Vagina (tissue), 2 donors: ENCODE results near the gene FBXL20. TPM values are rescaled to one million over a fixed set of nuclear protein-coding genes. Genes with fewer than 3 reads are reported as not detected.

Source experiments
- DNase-seq, 2 donors: peaks; one replicate each; pipeline ENCODE4 v3.0.0-alpha.2; 2017; ENCODE audit errors: extremely low spot score in 2 of 2
- H3K27ac ChIP-seq: fragments of 200-600 bp; sonication (generic); one replicate; pipeline ENCODE4 v1.5.1; 2019
- H3K27me3 ChIP-seq: fragments of 200-600 bp; sonication (generic); one replicate; pipeline ENCODE4 v1.5.1; 2019
- H3K36me3 ChIP-seq, 2 donors: fragments of 200-600 bp; sonication (generic); one replicate each; pipeline ENCODE4 v1.5.1; 2017 to 2019
- H3K4me1 ChIP-seq: fragments of 200-600 bp; sonication (generic); one replicate; pipeline ENCODE4 v1.5.1; 2019
- H3K4me3 ChIP-seq, 2 donors: fragments of 200-600 bp; sonication (generic); 1 replicate in 1 of 2; 2 replicates in 1 of 2; pipeline ENCODE4 v1.5.1; 2016 to 2019
- H3K9me3 ChIP-seq: fragments of 200-600 bp; sonication (generic); one replicate; pipeline ENCODE4 v1.5.1; 2019
- POLR2A ChIP-seq, 2 donors: fragments of 450-650 bp; IDR thresholded peaks; one replicate each; pipeline ENCODE4 v1.6.1; 2017; ENCODE audit warnings: antibody characterized with exemption in 2 of 2, mild to moderate bottlenecking in 2 of 2, moderate library complexity in 2 of 2
- POLR2AphosphoS5 ChIP-seq, 2 donors: sonication (generic); formaldehyde crosslinking; IDR thresholded peaks; one replicate each; pipeline ENCODE4 v1.9.0; 2017; ENCODE audit warnings: antibody characterized with exemption in 2 of 2, mild to moderate bottlenecking in 2 of 2, low read depth in 1 of 2; ENCODE audit not compliant: insufficient read depth in 1 of 2
- intact Hi-C: fragments of 100-400 bp; cut with DNase I; formaldehyde crosslinking; loops from one replicate; pipeline ENCODE4 v1.15.1; 2023
- total RNA-seq: library from RNA; depleted of rRNA; stranded (reverse); fragments of >200 nt; gene quantifications from one replicate; pipeline ENCODE4 v1.2.3, GENCODE V29; 2016
- TF ChIP-seq, protein P1 (sequence below), 3 experiments: fragments of 450-650 bp in 2 of 3; fragments of 200-600 bp in 1 of 3; sonication (generic) in 1 of 3; IDR thresholded peaks; one replicate each; pipeline ENCODE4 v1.5.1; 2017 to 2019; ENCODE audit warnings: antibody characterized with exemption in 3 of 3, mild to moderate bottlenecking in 2 of 3, moderate library complexity in 2 of 3

The FBXL20 gene
- total RNA-seq, 1 donor from 2014 or later, result 15.7 TPM

DNA sequence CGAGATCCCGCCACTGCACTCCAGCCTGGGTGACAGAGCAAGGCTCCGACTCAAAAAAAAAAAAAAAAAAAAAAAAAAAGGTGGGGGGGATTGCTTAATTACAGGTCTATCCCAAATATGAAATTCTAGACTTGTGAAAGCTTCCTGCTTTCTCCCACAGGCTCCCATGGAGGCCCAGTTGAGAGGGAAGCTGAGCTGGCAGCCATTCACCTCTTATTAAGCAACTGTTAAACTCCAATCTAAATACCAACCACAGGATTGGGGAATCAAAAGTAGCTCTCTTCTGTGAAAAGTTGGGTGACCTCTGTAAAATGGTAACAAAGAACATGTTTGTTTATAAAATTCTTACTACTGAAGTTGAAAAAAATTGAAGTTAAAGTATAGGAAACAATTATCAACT is 129.9 kb downstream of the FBXL20 start:
- no peaks in the 10 kb centered on the region for H3K9me3 ChIP-seq
- no peak for DNase-seq
- no peak for TF ChIP-seq POLR2A (IDR thresholded peaks at IDR 0.05)
- TF ChIP-seq, protein P1, sequence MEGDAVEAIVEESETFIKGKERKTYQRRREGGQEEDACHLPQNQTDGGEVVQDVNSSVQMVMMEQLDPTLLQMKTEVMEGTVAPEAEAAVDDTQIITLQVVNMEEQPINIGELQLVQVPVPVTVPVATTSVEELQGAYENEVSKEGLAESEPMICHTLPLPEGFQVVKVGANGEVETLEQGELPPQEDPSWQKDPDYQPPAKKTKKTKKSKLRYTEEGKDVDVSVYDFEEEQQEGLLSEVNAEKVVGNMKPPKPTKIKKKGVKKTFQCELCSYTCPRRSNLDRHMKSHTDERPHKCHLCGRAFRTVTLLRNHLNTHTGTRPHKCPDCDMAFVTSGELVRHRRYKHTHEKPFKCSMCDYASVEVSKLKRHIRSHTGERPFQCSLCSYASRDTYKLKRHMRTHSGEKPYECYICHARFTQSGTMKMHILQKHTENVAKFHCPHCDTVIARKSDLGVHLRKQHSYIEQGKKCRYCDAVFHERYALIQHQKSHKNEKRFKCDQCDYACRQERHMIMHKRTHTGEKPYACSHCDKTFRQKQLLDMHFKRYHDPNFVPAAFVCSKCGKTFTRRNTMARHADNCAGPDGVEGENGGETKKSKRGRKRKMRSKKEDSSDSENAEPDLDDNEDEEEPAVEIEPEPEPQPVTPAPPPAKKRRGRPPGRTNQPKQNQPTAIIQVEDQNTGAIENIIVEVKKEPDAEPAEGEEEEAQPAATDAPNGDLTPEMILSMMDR (IDR thresholded peaks at IDR 0.05), result no peak
- no peak for TF ChIP-seq POLR2AphosphoS5 (IDR thresholded peaks at IDR 0.05; ENCODE audit: insufficient read depth in 1 of 2, low read depth in 1 of 2)
- no peak overlapping the region for H3K4me3 ChIP-seq
- no peaks in the 10 kb centered on the region for H3K4me1 ChIP-seq
- intact Hi-C loops, result no loop called here
- peaks cover 0 to 44% of the 10 kb centered on the region in 2 donors for H3K36me3 ChIP-seq
- H3K27ac ChIP-seq, result no peak overlapping the region
- H3K27me3 ChIP-seq, result no peaks in the 10 kb centered on the region

DNA sequence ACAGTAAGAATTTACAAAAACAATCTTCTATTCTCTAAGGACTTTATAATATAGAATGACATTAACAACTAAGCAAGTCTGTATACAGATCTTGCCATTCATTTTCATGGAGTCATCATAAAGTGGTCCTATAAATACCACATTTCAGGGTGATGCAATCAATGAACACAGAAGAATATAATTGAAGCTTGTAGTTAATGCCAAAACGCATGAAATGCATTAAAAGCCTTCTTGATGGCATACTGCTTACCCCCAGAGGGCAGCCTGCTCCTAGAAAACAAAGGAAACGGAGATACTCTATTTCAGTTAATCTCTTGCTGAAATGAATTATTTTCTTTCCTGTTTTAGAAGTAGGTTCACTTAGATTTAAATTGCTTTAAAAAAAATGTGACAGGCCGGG is 130.5 kb downstream of the FBXL20 start:
- Histone ChIP-seq H3K9me3 (no peaks in the 10 kb centered on the region), H3K4me3 (no peak overlapping the region), H3K36me3 (peaks cover 0 to 45% of the 10 kb centered on the region in 2 donors), H3K4me1 (no peaks in the 10 kb centered on the region), H3K27me3 (no peaks in the 10 kb centered on the region), H3K27ac (no peak overlapping the region)
- intact Hi-C loops, result no loop called here
- no peak for DNase-seq
- TF ChIP-seq POLR2A (IDR thresholded peaks at IDR 0.05), result no peak
- no peak for TF ChIP-seq POLR2AphosphoS5 (IDR thresholded peaks at IDR 0.05; ENCODE audit: insufficient read depth in 1 of 2, low read depth in 1 of 2)
- TF ChIP-seq, protein P1 (IDR thresholded peaks at IDR 0.05), result no peak

DNA sequence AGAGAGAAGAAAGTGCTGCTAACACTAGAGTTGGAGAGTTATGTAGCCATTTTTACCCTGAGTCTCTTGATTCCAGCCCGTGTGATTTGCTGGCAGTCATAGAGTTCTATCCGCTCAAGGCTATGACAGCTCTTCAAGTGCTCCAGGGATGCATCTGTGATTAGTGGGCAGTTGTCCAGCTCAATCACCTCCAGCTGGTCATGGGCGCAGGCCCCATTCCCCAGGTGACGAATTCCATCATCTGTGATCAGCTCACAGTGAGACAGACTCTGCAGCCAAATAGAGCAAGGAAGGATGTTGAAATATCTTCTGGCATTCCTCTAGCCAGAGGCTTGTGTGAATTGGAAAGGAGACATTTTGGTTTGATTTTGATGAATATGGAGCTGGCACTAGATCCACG is 137.3 kb downstream of the FBXL20 start:
- Histone ChIP-seq H3K27ac (no peak overlapping the region), H3K4me3 (no peak overlapping the region), H3K4me1 (no peaks in the 10 kb centered on the region), H3K27me3 (no peaks in the 10 kb centered on the region), H3K36me3 (peaks cover 0 to 69% of the 10 kb centered on the region in 2 donors), H3K9me3 (no peaks in the 10 kb centered on the region)
- intact Hi-C loops, result no loop called here
- TF ChIP-seq, protein P1 (IDR thresholded peaks at IDR 0.05), result no peak
- TF ChIP-seq POLR2AphosphoS5 (IDR thresholded peaks at IDR 0.05; ENCODE audit: insufficient read depth in 1 of 2, low read depth in 1 of 2), result no peak
- TF ChIP-seq POLR2A (IDR thresholded peaks at IDR 0.05), result no peak
- no peak for DNase-seq

DNA sequence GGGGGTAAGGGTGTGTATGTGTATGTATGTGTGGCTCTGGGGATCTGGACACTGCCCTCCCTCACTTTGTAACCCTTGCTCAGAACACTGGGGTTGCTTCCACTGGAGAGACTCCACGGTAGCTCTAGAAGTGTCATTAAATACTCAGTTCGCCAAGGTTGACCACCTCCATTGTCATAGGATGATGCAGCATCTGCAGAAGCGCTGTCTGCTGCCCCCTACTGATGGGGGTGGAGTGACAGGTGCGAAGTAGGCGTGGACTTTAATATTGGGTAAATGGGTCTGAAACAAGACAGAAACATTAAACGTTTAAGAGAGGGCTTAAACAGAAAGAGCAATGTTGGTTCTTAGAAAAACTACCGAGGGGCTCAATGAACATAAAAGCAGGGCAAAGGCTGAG is 140.1 kb downstream of the FBXL20 start:
- H3K4me1 ChIP-seq, result no peaks in the 10 kb centered on the region
- H3K4me3 ChIP-seq, result no peak overlapping the region
- TF ChIP-seq POLR2AphosphoS5 (IDR thresholded peaks at IDR 0.05; ENCODE audit: insufficient read depth in 1 of 2, low read depth in 1 of 2) (no peak), POLR2A (IDR thresholded peaks at IDR 0.05) (no peak)
- TF ChIP-seq, protein P1 (IDR thresholded peaks at IDR 0.05), result no peak
- H3K36me3 ChIP-seq, result peaks cover 0 to 71% of the 10 kb centered on the region in 2 donors
- no peak for DNase-seq
- no peaks in the 10 kb centered on the region for H3K27me3 ChIP-seq
- H3K9me3 ChIP-seq, result no peaks in the 10 kb centered on the region
- no peak overlapping the region for H3K27ac ChIP-seq
- intact Hi-C loops, result no loop called here

DNA sequence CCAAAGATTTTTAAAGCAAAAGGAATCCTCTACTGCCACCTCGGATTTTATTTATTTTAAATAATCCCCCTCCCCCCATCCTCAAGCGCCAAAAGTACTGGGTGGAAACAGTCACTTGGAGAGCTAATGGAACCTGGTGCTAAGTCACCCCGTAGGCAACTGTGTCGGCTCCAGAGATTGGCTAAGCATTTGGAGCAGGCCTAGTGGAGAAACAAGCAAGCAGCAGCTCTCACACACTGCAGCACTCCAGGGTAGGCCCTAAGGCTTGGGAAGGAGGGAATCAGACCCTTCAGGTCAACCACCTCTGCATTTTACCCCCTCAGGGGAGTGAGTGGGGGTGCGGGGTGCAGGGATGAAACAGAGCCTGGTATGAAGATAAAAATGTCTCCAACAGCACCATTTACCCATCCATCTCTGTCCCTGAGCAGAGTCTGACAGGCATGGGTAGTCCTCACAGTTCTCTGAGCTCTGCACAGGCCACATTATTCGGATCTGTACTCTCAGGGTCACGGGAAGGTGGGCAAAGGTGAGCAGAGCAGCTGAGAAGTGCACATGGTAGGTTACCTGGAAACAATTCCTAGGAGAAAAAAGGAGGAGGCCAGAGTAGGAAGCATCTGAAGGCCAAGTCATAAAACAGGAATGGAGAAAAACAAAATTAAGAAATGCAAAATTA is 148.5 kb downstream of the FBXL20 start:
- Histone ChIP-seq H3K27ac (no peak overlapping the region), H3K4me3 (no peak overlapping the region), H3K9me3 (no peaks in the 10 kb centered on the region), H3K4me1 (no peaks in the 10 kb centered on the region), H3K27me3 (no peaks in the 10 kb centered on the region), H3K36me3 (peaks cover 0 to 18% of the 10 kb centered on the region in 2 donors)
- intact Hi-C loops, result no loop called here
- TF ChIP-seq, protein P1 (IDR thresholded peaks at IDR 0.05), result no peak
- TF ChIP-seq POLR2AphosphoS5 (IDR thresholded peaks at IDR 0.05; ENCODE audit: insufficient read depth in 1 of 2, low read depth in 1 of 2), result no peak
- no peak for TF ChIP-seq POLR2A (IDR thresholded peaks at IDR 0.05)
- DNase-seq, result no peak
